Body of pancreas (tissue), 4 donors: ENCODE data around the gene ARHGAP33. TPM values are rescaled to one million over a fixed set of nuclear protein-coding genes. Genes with fewer than 3 reads are reported as not detected.

Experiments used
- ATAC-seq: fragments of 150-250 bp; one replicate; pipeline ENCODE4 v1.9.1; 2016
- DNase-seq, 4 donors: peaks; one replicate each; pipeline ENCODE4 v3.0.0-alpha.2; 2019
- H3K27ac ChIP-seq, 4 donors: fragments of 200-600 bp; sonication (generic); 1 replicate in 3 of 4; 2 replicates in 1 of 4; pipeline versions ENCODE4 v1.5.1 to v1.6.1; 2016 to 2019; ENCODE audit warnings: mild to moderate bottlenecking in 1 of 4, mixed read lengths in 1 of 4, moderate library complexity in 1 of 4
- H3K27me3 ChIP-seq, 2 donors: fragments of 200-600 bp; sonication (generic); one replicate each; pipeline ENCODE4 v1.6.0; 2016; ENCODE audit warnings: mild to moderate bottlenecking in 1 of 2
- H3K36me3 ChIP-seq, 2 donors: fragments of 200-600 bp; sonication (generic); replicated peaks in 1 of 2; 2 replicates each; pipeline ENCODE4 v1.5.1; 2016; ENCODE audit warnings: low read depth in 2 of 2; ENCODE audit not compliant: insufficient read depth in 1 of 2
- H3K4me1 ChIP-seq: fragments of 200-600 bp; sonication (generic); one replicate; pipeline ENCODE4 v1.6.0; 2016
- H3K4me3 ChIP-seq, 2 donors: fragments of 200-600 bp; sonication (generic); 1 replicate in 1 of 2; 2 replicates in 1 of 2; pipeline ENCODE4 v1.5.1; 2016 to 2019
- H3K9me3 ChIP-seq, 3 donors: fragments of 200-600 bp; sonication (generic); 1 replicate in 2 of 3; 2 replicates in 1 of 3; pipeline ENCODE4 v1.5.1; 2016
- POLR2A ChIP-seq, 3 donors: fragments of 450-650 bp; IDR thresholded peaks; one replicate each; pipeline ENCODE4 v1.6.1; 2016; ENCODE audit warnings: antibody characterized with exemption in 3 of 3, mild to moderate bottlenecking in 2 of 3
- WGBS, 2 donors: methylation state at CpG; one replicate each; pipeline ENCODE4 v1.1.5; 2017; 5-methylcytosine and 5-hydroxymethylcytosine counted together
- intact Hi-C: fragments of 100-400 bp; cut with DNase I; formaldehyde crosslinking; loops from one replicate; pipeline ENCODE4 v1.15.1; 2023
- total RNA-seq, 2 donors: library from RNA; depleted of rRNA; stranded (reverse); fragments of >200 nt; gene quantifications; one replicate each; pipeline ENCODE4 v1.1.0, GENCODE V29; 2016
- TF ChIP-seq, protein P1 (sequence below), 7 experiments: fragments of 450-650 bp in 4 of 7; fragments of 200-600 bp in 3 of 7; sonication (generic) in 3 of 7; IDR thresholded peaks; one replicate each; pipeline ENCODE4 v1.5.1; 2016 to 2019; ENCODE audit warnings: antibody characterized with exemption in 7 of 7

Gene ARHGAP33
- total RNA-seq, 2 donors from 2014 or later, result 8.6 to 71.5 TPM

DNA sequence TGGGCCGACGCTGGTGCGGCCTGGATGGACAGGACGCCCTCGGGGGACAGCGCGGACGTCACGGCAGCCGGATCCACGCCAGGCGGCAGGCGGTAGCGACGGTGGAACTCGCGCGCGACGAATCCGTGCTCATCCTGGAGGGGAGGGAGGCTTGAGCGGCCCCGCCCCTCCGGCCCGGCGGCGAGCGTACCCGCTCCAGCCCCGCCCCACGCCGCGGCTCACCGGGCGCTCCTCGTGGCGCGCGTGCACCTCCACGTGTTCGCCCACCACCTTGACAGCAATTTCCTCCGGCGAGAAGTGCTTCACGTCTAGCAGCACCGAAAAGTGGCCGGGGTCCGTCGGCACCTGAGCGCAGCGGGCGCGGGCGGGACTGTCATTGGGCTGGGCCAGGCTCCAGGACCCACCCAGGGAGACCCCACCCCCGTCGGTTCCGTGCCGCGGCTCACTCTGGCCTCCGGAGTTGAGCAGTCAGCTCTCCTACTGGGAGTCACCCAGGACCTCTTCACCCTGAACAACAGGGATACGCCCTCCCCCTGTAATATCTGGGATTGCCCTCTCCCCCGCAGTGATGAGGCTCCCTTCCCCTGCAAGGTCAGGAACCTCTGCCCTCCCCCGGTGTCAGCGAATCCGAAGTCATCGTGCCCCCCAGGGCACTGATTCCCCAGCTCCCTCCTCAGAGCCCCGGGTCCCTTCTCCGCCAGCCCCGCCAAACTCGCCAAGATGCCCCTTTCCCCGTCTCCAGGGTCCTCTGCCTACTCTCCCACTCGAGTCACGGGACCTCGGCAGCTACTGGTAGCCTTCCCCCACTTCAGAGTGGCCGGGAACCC, 19.6 kb upstream of the ARHGAP33 start:
- Histone ChIP-seq H3K9me3 (no peaks in the 10 kb centered on the region), H3K27ac (peak overlapping the region; percentile 42 to 94 (median 84)), H3K4me1 (peaks cover 29% of the 10 kb centered on the region), H3K4me3 (no peak overlapping the region), H3K27me3 (no peaks in the 10 kb centered on the region), H3K36me3 (peaks cover 0 to 7% of the 10 kb centered on the region in 2 donors)
- DNase-seq (peak; percentile 42 to 57 (median 55)), ATAC-seq (no peak)
- TF ChIP-seq, protein P1, sequence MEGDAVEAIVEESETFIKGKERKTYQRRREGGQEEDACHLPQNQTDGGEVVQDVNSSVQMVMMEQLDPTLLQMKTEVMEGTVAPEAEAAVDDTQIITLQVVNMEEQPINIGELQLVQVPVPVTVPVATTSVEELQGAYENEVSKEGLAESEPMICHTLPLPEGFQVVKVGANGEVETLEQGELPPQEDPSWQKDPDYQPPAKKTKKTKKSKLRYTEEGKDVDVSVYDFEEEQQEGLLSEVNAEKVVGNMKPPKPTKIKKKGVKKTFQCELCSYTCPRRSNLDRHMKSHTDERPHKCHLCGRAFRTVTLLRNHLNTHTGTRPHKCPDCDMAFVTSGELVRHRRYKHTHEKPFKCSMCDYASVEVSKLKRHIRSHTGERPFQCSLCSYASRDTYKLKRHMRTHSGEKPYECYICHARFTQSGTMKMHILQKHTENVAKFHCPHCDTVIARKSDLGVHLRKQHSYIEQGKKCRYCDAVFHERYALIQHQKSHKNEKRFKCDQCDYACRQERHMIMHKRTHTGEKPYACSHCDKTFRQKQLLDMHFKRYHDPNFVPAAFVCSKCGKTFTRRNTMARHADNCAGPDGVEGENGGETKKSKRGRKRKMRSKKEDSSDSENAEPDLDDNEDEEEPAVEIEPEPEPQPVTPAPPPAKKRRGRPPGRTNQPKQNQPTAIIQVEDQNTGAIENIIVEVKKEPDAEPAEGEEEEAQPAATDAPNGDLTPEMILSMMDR (IDR thresholded peaks at IDR 0.05), result no peak
- TF ChIP-seq POLR2A (IDR thresholded peaks at IDR 0.05), result no peak
- 64 to 83% methylated on average over 53 to 71 of the region's 74 CpGs for WGBS, 2 donors
- intact Hi-C loops, result no loop called here

GRCh38 chr19:35756377-35757230, 18.8 kb upstream of the ARHGAP33 start, which contains the start of gene HSPB6:
HSPB6 (minus strand) TSS chr19:35757029; CDS start chr19:35757008, 21 bp downstream.
- Histone ChIP-seq H3K27me3 (no peaks in the 10 kb centered on the region), H3K27ac (peak within 1 kb of the TSS; percentile 77 to 94 (median 90)), H3K4me3 (peak within 1 kb of the TSS in 1 of 2 donors; percentile 74), H3K4me1 (peaks cover 29% of the 10 kb centered on the region), H3K9me3 (no peaks in the 10 kb centered on the region), H3K36me3 (peaks cover 0 to 7% of the 10 kb centered on the region in 2 donors)
- ATAC-seq, result no peak
- WGBS, 2 donors, result 29 to 38% methylated on average over 10 to 50 of the region's 52 CpGs
- intact Hi-C loops, result no loop called here
- peak in 2 of 4 donors; percentile 49 to 50 for DNase-seq
- TF ChIP-seq POLR2A (IDR thresholded peaks at IDR 0.05), result peak in 2 of 3 donors; percentile 57 to 63
- TF ChIP-seq, protein P1 (IDR thresholded peaks at IDR 0.05), result no peak

GRCh38 chr19:35757231-35757748, 18.1 kb upstream of the ARHGAP33 start:
- DNase-seq (peak; percentile 59 to 76 (median 70)), ATAC-seq (peak; percentile 5)
- 14 to 17% methylated on average over 18 to 19 of the region's 19 CpGs for WGBS, 2 donors
- peak overlapping the region; percentile 77 to 94 (median 90) for H3K27ac ChIP-seq
- intact Hi-C loops, result no loop called here
- peaks cover 0 to 9% of the 10 kb centered on the region in 2 donors for H3K36me3 ChIP-seq
- H3K9me3 ChIP-seq, result no peaks in the 10 kb centered on the region
- no peak for TF ChIP-seq POLR2A (IDR thresholded peaks at IDR 0.05)
- TF ChIP-seq, protein P1 (IDR thresholded peaks at IDR 0.05), result no peak
- H3K27me3 ChIP-seq, result no peaks in the 10 kb centered on the region
- peaks cover 29% of the 10 kb centered on the region for H3K4me1 ChIP-seq
- no peak overlapping the region for H3K4me3 ChIP-seq

GRCh38 chr19:35757749-35758608, 17.4 kb upstream of the ARHGAP33 start, which contains the start of gene PROSER3:
PROSER3 (plus strand) TSS chr19:35758176; CDS start chr19:35758216, 40 bp downstream.
- H3K9me3 ChIP-seq, result no peaks in the 10 kb centered on the region
- peaks cover 29% of the 10 kb centered on the region for H3K4me1 ChIP-seq
- TF ChIP-seq POLR2A (IDR thresholded peaks at IDR 0.05), result peak; percentile 28 to 87 (median 86)
- TF ChIP-seq, protein P1 (IDR thresholded peaks at IDR 0.05), result no peak
- H3K27me3 ChIP-seq, result no peaks in the 10 kb centered on the region
- DNase-seq (peak; percentile 98 to 99 (median 98)), ATAC-seq (peak; percentile 97)
- intact Hi-C loops, result no loop called here
- H3K27ac ChIP-seq, result peak within 1 kb of the TSS; percentile 77 to 94 (median 90)
- H3K36me3 ChIP-seq, result peaks cover 0 to 5% of the 10 kb centered on the region in 2 donors
- whole genome bisulfite sequencing, 2 donors, result 0% methylated on average over 33 to 49 of the region's 53 CpGs
- peak within 1 kb of the TSS; percentile 69 to 74 for H3K4me3 ChIP-seq
